Cerebellar nuclear complex (tissue), 1 donor: ENCODE results near the gene SH3BP4.

ENCODE experiments used
- DNase-seq, 2 experiments: peaks; one replicate each; lab custom pipeline; 2025; lab: John Stamatoyannopoulos, UW

The SH3BP4 gene, protein sequence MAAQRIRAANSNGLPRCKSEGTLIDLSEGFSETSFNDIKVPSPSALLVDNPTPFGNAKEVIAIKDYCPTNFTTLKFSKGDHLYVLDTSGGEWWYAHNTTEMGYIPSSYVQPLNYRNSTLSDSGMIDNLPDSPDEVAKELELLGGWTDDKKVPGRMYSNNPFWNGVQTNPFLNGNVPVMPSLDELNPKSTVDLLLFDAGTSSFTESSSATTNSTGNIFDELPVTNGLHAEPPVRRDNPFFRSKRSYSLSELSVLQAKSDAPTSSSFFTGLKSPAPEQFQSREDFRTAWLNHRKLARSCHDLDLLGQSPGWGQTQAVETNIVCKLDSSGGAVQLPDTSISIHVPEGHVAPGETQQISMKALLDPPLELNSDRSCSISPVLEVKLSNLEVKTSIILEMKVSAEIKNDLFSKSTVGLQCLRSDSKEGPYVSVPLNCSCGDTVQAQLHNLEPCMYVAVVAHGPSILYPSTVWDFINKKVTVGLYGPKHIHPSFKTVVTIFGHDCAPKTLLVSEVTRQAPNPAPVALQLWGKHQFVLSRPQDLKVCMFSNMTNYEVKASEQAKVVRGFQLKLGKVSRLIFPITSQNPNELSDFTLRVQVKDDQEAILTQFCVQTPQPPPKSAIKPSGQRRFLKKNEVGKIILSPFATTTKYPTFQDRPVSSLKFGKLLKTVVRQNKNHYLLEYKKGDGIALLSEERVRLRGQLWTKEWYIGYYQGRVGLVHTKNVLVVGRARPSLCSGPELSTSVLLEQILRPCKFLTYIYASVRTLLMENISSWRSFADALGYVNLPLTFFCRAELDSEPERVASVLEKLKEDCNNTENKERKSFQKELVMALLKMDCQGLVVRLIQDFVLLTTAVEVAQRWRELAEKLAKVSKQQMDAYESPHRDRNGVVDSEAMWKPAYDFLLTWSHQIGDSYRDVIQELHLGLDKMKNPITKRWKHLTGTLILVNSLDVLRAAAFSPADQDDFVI

DNA sequence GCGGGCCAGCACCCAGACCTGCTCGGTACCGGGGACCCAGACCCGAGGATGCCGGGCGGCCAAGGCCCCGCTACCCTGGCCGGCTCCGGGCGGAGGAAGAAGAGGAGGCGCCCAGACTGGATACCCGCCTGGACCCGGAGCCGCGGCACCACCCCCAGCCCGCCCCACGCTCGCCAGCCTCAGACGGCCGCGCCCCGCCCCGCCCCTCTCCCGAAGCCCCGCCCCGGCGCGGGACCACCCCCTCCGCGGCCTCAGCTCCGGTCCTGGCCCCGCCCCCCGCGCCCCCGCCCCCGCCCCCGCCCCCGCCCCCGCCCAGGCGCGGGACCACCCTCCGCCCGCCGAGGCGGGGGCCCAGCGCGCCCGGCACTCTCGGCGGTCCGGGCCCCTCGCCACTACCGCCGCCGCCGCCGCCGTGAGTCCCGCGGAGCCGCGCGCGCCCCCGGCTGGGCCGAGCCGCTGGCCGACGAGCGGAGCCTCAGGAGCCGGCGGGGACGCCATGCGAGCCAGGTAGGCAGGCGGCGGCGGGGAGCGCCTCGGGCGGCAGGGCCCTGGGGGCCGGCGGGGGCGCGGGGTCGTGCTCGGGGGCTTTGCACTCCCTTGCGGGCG lies at the start of gene SH3BP4:
Gene SH3BP4 (plus strand): TSS at position 354 of the 606 bp plus-strand sequence. CDS start 82,986 bp downstream, outside the sequence.
- no peak for DNase-seq

GRCh38 chr2:234904785-234905184 lies 47.0 kb upstream of the SH3BP4 start:
- no peak for DNase-seq

DNA sequence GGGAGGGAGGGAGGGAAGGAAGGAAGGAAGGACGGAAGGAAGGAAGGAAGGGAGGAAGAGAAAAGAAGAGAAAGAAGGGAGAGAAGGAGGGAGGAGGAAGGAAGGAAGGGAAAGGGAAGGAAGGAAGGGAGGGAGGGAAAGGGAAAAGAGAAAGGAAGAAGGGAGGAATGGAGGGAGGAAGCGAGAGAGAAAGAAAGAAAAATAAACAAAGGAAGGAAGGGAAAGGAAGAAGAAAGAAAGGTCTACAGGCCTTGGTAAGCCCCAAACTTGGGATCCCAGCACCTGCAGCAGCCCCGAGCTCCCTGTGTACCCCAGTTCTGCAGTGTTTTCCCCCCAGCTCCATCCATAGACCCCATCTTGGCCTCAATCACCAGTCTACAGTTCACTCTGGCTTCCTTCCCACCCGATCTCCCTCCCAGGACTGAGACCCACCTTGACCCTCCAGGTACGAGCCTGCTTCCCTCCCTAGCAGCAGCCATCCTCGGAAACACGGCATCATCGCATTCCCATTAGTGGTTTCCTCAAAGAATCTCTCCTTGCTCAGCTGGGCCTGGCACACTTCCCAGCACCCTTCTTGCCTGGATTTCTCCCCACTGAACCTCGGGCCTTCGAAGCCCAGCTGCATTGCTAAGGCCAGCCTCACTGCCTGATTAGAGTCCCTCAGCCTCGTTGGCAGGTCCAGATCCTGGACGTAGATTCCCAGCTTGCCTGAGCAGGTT lies 46.1 kb upstream of the SH3BP4 start:
- DNase-seq: no peak

- DNase-seq: no peak
Observed at GRCh38 chr2:234910186-234910679, 41.6 kb upstream of the SH3BP4 start.

- DNase-seq: no peak
Observed at GRCh38 chr2:234911271-234911670, 40.5 kb upstream of the SH3BP4 start.

DNA sequence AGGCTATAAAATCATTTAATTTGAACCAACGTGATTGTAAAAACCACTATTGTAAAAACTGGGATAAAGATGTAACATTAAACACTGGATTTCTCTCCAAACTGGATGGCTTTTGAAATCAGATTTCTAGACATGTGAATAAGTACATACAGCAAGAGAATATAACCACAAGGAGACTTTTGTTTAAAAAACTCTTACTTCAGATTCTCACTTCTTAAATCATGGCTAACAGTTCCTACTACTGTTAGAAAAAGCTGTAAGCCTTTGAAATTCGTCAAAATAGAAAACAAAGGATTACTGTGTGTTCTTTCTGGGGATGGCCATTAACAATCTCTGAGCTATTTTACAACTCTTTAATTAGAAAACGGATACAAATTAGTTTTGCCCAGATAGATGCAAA lies 39.4 kb upstream of the SH3BP4 start:
- DNase-seq: no peak

- no peak for DNase-seq
Observed at GRCh38 chr2:234913208-234913626, 38.6 kb upstream of the SH3BP4 start.

- no peak for DNase-seq
Observed at GRCh38 chr2:234914371-234915154, 37.3 kb upstream of the SH3BP4 start.

- no peak for DNase-seq
Observed at GRCh38 chr2:234916674-234917073, 35.1 kb upstream of the SH3BP4 start.

- no peak for DNase-seq
Observed at GRCh38 chr2:234917211-234917975, 34.4 kb upstream of the SH3BP4 start.

- DNase-seq: no peak
Observed at GRCh38 chr2:234919711-234920110, 32.1 kb upstream of the SH3BP4 start.

GRCh38 chr2:234920836-234921235 lies 31.0 kb upstream of the SH3BP4 start:
- no peak for DNase-seq

DNA sequence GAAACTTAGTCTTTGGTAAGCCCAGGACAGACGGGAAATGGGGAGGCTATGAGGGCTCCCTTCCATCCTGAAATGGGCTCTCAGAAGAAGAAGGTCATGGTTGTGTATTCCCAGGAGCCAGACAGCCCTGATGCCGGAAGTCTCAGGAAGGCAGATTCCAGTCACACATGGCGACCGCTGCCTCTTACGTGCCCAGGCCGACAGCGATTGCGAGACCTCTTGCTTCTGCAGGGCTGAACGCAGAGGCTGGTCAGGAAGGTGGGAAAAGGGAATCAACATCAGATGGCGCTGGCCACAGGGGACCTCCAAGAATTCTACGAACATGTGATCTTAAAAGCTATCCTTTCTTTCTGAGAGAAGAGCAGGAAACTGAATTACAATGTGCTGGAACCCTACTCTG lies 22.8 kb upstream of the SH3BP4 start:
- no peak for DNase-seq

- no peak for DNase-seq
Observed at GRCh38 chr2:234930397-234930796, 21.4 kb upstream of the SH3BP4 start.

DNA sequence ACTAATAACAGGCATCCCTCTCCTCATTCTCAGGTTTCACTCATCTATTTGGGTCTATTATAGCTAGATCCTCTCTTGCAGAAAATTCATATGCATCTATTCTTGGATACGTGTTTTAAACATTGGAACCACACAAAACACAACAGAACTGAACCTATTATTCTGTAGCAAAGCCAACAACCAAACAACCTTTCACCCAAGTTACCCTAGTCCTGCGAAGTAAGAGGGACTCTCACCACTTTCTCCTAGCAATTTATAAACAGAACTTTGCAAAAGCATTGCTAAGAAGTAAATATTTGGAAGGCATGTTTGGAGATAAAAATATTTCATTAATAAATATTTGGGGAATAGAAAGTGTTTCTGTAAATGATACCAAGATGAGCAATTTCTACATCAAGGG lies 20.4 kb upstream of the SH3BP4 start:
- DNase-seq: no peak

GRCh38 chr2:234932591-234933168 lies 19.1 kb upstream of the SH3BP4 start:
- no peak for DNase-seq

DNA sequence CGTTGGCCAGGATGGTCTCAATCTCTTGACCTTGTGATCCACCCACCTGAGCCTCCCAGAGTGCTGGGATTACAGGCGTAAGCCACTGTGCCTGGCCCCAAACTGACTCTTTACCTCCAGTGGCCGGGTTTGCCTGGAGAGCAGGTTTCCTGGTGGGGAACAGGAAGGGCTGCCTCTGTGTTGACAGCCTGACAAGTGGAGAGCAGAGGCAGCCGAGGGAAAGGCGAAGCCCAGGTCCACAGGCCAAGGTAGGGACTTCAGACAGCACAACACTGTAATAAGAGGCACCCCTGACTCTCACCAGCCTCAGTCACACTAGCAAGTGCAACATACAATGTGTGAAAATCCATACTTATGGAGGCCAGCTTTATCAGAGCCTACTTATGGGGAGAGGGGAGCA lies 16.5 kb upstream of the SH3BP4 start:
- no peak for DNase-seq

DNA sequence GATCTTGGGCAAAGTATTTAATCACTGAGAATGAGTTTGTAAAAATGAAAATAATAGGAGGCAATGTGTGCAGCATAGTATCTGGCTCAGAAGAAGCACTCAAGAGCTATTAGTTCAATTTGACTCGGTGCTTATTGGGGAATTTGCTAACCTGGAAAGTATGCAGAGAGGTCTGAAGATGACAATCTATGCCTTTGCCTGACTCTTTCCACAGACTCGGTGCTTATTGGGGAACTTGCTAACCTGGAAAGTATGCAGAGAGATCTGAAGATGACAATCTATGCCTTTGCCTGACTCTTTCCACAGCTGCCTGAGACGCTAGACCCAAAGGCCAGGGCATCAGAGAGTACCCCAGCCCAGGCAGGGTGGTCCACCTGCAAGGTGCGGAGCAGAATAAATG lies 12.2 kb upstream of the SH3BP4 start:
- no peak for DNase-seq

DNA sequence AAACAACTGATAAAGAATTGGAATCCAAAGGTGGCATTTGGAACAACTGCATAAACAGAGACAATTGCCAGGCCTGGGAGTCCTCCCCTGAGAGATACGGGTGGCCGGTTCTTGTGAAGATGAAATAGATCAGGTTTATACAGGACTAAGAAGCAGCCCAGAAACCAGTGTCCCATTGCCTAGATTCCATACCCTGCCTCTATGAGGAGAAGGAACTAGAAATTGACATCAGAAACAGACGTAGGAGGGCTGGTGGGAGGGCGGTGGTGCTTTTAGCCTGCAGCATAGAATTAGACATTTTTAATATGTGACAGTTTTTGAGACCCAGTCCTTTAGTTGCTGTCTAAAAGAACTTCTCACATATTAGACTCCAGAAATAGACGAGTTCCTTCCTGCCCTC lies 11.8 kb upstream of the SH3BP4 start:
- no peak for DNase-seq

- no peak for DNase-seq
Observed at GRCh38 chr2:234940527-234940926, 11.3 kb upstream of the SH3BP4 start.
